ENCODE measurements around the gene JAK3. TPM values are rescaled to one million over a fixed set of nuclear protein-coding genes. Genes with fewer than 3 reads are reported as not detected.

Gene JAK3
- total and polyA plus RNA-seq, 2 donors (not counting 3 experiments of a cell fraction or from before 2014, with no cell fraction given), result 3.1 to 3.8 TPM

DNA sequence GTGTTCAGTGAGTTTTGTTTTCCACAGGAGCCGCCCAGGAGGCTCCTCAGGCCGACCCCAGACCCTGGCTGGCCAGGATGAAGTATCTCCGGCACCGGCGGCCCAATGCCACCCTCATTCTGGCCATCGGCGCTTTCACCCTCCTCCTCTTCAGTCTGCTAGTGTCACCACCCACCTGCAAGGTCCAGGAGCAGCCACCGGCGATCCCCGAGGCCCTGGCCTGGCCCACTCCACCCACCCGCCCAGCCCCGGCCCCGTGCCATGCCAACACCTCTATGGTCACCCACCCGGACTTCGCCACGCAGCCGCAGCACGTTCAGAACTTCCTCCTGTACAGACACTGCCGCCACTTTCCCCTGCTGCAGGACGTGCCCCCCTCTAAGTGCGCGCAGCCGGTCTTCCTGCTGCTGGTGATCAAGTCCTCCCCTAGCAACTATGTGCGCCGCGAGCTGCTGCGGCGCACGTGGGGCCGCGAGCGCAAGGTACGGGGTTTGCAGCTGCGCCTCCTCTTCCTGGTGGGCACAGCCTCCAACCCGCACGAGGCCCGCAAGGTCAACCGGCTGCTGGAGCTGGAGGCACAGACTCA is 40.0 kb downstream of the JAK3 start:
- BruUV-seq (replicated peaks), result no TSS peak
- dilution Hi-C loops (cut with MboI; ENCODE audit: extremely low pct_ligation_motif_present, low sequenced_read_pairs) (no loop called here), intact Hi-C loops (cut with micrococcal nuclease) (no loop called here)
- Histone ChIP-seq H3K9me1 (replicated peaks; ENCODE audit: control insufficient read depth, extremely low read depth, insufficient read depth, low read length) (no peaks in the 10 kb centered on the region), H4K20me1 (replicated peaks; ENCODE audit: control insufficient read depth, extremely low read depth, insufficient read depth, low read length) (no peaks in the 10 kb centered on the region), H3K4me1 (ENCODE audit: control insufficient read depth, extremely low read depth, insufficient read depth, low read length) (no peaks in the 10 kb centered on the region), H3K4me2 (ENCODE audit: insufficient read depth, low read length) (no peak overlapping the region), H3K27me3 (ENCODE audit: control insufficient read depth in 2 of 2, insufficient read depth in 2 of 2, low read length in 2 of 2) (no peaks in the 10 kb centered on the region), H3K79me2 (ENCODE audit: control insufficient read depth, insufficient read depth, low read length) (no peaks in the 10 kb centered on the region), H3K36me3 (ENCODE audit: control insufficient read depth in 2 of 2, extremely low read depth in 1 of 2, insufficient read depth in 2 of 2, low read length in 2 of 2) (no peaks in the 10 kb centered on the region), H3K9me3 (replicated peaks; ENCODE audit: control insufficient read depth, insufficient read depth, low read length) (no peaks in the 10 kb centered on the region), H3K9ac (replicated peaks; ENCODE audit: extremely low read depth, insufficient read depth, low read length) (no peak overlapping the region), H3K4me3 (replicated peaks in 1 of 3; ENCODE audit: insufficient read depth in 1 of 3, low read depth in 1 of 3, low read length in 3 of 3) (no peak overlapping the region), H3K27ac (ENCODE audit: insufficient read depth, low read depth, low read length) (no peak overlapping the region), H2AFZ (ENCODE audit: low read depth, low read length) (no peak overlapping the region)
- no peak for DNase-seq (ENCODE audit: low read depth, low spot score)
- no peak for FAIRE-seq
- no peak for TF ChIP-seq POLR2AphosphoS5 (IDR thresholded peaks at IDR 0.05; ENCODE audit: insufficient read depth, low read depth, low read length)
- TF ChIP-seq GATA2 (IDR thresholded peaks at IDR 0.05; ENCODE audit: insufficient read depth, insufficient read length, low read depth, low read length), result no peak
- TF ChIP-seq, protein P1, sequence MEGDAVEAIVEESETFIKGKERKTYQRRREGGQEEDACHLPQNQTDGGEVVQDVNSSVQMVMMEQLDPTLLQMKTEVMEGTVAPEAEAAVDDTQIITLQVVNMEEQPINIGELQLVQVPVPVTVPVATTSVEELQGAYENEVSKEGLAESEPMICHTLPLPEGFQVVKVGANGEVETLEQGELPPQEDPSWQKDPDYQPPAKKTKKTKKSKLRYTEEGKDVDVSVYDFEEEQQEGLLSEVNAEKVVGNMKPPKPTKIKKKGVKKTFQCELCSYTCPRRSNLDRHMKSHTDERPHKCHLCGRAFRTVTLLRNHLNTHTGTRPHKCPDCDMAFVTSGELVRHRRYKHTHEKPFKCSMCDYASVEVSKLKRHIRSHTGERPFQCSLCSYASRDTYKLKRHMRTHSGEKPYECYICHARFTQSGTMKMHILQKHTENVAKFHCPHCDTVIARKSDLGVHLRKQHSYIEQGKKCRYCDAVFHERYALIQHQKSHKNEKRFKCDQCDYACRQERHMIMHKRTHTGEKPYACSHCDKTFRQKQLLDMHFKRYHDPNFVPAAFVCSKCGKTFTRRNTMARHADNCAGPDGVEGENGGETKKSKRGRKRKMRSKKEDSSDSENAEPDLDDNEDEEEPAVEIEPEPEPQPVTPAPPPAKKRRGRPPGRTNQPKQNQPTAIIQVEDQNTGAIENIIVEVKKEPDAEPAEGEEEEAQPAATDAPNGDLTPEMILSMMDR (IDR thresholded peaks at IDR 0.05; ENCODE audit: extremely low read depth in 1 of 2, insufficient read depth in 1 of 2, low read depth in 1 of 2, low read length in 2 of 2), result no peak
- no peak for TF ChIP-seq POLR2A (IDR thresholded peaks at IDR 0.05; ENCODE audit: low read depth, low read length)
- no peak for TF ChIP-seq FOS (IDR thresholded peaks at IDR 0.05; ENCODE audit: borderline replicate concordance, insufficient read depth, low read length)
- no peak for TF ChIP-seq JUN (IDR thresholded peaks at IDR 0.05; ENCODE audit: borderline replicate concordance, insufficient read depth, insufficient read length, low read depth)
- TF ChIP-seq, protein P2, sequence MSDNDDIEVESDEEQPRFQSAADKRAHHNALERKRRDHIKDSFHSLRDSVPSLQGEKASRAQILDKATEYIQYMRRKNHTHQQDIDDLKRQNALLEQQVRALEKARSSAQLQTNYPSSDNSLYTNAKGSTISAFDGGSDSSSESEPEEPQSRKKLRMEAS (IDR thresholded peaks at IDR 0.05; ENCODE audit: insufficient read depth, insufficient read length), result no peak
- TF ChIP-seq MYC (IDR thresholded peaks at IDR 0.05; ENCODE audit: low read depth, low read length), result no peak
- TF ChIP-seq EZH2 (IDR thresholded peaks at IDR 0.05; ENCODE audit: borderline replicate concordance, low read depth, low read length, severe bottlenecking), result no peak
- ChIA-PET CTCF (no interaction called here), POLR2A (no interaction called here)

Measured in endothelial cell of umbilical vein (primary cell).